Measurements from ENCODE around the gene CD200R1L. TPM values are rescaled to one million over a fixed set of nuclear protein-coding genes. Genes with fewer than 3 reads are reported as not detected.

The CD200R1L gene
- total and polyA plus RNA-seq, 7 donors = not detected

- no peak for DNase-seq
- no peak overlapping the region for H3K27ac ChIP-seq
- no peaks in the 10 kb centered on the region for H3K36me3 ChIP-seq
- no peaks in the 10 kb centered on the region for H3K9me3 ChIP-seq
- TF ChIP-seq POLR2AphosphoS5 (IDR thresholded peaks at IDR 0.05) (no peak), EP300 (IDR thresholded peaks at IDR 0.05) (no peak), POLR2A (IDR thresholded peaks at IDR 0.05) (no peak)
- TF ChIP-seq, protein P1, sequence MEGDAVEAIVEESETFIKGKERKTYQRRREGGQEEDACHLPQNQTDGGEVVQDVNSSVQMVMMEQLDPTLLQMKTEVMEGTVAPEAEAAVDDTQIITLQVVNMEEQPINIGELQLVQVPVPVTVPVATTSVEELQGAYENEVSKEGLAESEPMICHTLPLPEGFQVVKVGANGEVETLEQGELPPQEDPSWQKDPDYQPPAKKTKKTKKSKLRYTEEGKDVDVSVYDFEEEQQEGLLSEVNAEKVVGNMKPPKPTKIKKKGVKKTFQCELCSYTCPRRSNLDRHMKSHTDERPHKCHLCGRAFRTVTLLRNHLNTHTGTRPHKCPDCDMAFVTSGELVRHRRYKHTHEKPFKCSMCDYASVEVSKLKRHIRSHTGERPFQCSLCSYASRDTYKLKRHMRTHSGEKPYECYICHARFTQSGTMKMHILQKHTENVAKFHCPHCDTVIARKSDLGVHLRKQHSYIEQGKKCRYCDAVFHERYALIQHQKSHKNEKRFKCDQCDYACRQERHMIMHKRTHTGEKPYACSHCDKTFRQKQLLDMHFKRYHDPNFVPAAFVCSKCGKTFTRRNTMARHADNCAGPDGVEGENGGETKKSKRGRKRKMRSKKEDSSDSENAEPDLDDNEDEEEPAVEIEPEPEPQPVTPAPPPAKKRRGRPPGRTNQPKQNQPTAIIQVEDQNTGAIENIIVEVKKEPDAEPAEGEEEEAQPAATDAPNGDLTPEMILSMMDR (IDR thresholded peaks at IDR 0.05) = no peak
- no peak overlapping the region for H3K4me3 ChIP-seq
- H3K4me1 ChIP-seq = no peaks in the 10 kb centered on the region
- 71 to 79% methylated on average over 4 of the region's 4 CpGs for WGBS, 2 donors
- intact Hi-C loops (cut with DNase I) = no loop called here
- H3K27me3 ChIP-seq = no peaks in the 10 kb centered on the region
Measured at GRCh38 chr3:112884678-112885290, 38.1 kb upstream of the CD200R1L start.

- Histone ChIP-seq H3K27me3 (no peaks in the 10 kb centered on the region), H3K4me1 (no peaks in the 10 kb centered on the region), H3K9me3 (no peaks in the 10 kb centered on the region), H3K36me3 (no peaks in the 10 kb centered on the region), H3K4me3 (no peak overlapping the region), H3K27ac (no peak overlapping the region)
- DNase-seq = no peak
- intact Hi-C loops (cut with DNase I) = no loop called here
- WGBS, 2 donors = 67 to 81% methylated on average over 4 of the region's 4 CpGs
- TF ChIP-seq POLR2A (IDR thresholded peaks at IDR 0.05) (no peak), POLR2AphosphoS5 (IDR thresholded peaks at IDR 0.05) (no peak)
- TF ChIP-seq, protein P1 (IDR thresholded peaks at IDR 0.05) = no peak
Measured at GRCh38 chr3:112881891-112882290, 35.2 kb upstream of the CD200R1L start.

GRCh38 chr3:112875561-112875960 lies 28.9 kb upstream of the CD200R1L start:
- TF ChIP-seq, protein P1 (IDR thresholded peaks at IDR 0.05) = no peak
- TF ChIP-seq POLR2AphosphoS5 (IDR thresholded peaks at IDR 0.05) (no peak), POLR2A (IDR thresholded peaks at IDR 0.05) (no peak), EP300 (IDR thresholded peaks at IDR 0.05) (no peak)
- 89% methylated on average over 2 of the region's 2 CpGs for WGBS, 2 donors
- intact Hi-C loops (cut with DNase I) = no loop called here

DNA sequence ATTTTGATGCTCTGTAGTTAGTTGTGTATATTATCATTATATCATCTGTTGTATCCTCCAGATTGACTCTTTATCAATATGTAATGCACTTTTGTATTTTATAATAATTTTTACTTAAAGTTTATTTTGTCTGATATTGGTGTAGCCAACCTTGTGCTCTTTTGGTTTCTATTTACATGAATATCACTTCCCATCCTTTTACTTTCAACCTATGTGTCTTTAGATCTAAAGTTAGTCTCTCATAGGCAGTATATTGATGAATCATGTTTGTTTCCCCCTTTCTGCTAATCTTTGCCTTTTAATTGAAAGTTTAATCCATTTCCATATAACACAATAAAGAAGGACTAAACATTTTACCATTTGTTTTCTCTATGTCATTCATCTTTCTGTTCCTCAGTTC lies 28.1 kb upstream of the CD200R1L start:
- Histone ChIP-seq H3K4me1 (no peaks in the 10 kb centered on the region), H3K9me3 (peaks cover 0 to 8% (median 0%) of the 10 kb centered on the region in 4 donors), H3K27me3 (no peaks in the 10 kb centered on the region), H3K4me3 (no peak overlapping the region), H3K36me3 (no peaks in the 10 kb centered on the region), H3K27ac (no peak overlapping the region)
- intact Hi-C loops (cut with DNase I) = no loop called here
- TF ChIP-seq EP300 (IDR thresholded peaks at IDR 0.05) (no peak), POLR2AphosphoS5 (IDR thresholded peaks at IDR 0.05) (no peak), POLR2A (IDR thresholded peaks at IDR 0.05) (no peak)
- TF ChIP-seq, protein P1 (IDR thresholded peaks at IDR 0.05) = no peak
- no peak for DNase-seq

More at GRCh38 chr3:112875561-112875960, 28.9 kb upstream of the CD200R1L start:
- Histone ChIP-seq H3K4me1 (no peaks in the 10 kb centered on the region), H3K36me3 (no peaks in the 10 kb centered on the region), H3K9me3 (peaks cover 0 to 7% (median 0%) of the 10 kb centered on the region in 4 donors), H3K27ac (no peak overlapping the region), H3K4me3 (no peak overlapping the region), H3K27me3 (no peaks in the 10 kb centered on the region)
- no peak for DNase-seq

DNA sequence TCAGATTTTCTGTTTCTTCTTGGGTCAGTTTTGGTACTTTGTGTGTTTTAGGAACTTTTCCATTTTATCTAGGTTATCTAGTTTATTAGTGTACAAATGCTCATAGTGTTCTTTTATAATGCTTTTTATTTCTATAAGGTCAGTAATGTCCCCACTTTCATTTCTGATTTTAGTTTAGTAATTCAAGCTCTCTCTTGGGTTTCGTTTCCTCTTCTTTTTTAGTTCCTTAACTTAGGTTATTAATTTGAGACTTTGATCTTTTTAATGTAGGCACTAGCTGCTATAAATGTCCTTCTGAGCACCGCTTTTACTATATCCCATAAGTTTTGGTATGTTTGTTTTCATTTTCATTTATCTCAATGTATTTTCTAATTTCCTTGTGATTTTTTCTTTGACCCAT lies 27.0 kb upstream of the CD200R1L start:
- intact Hi-C loops (cut with DNase I) = no loop called here
- 47 to 55% methylated on average over 2 of the region's 2 CpGs for WGBS, 2 donors
- peaks cover 0 to 8% (median 0%) of the 10 kb centered on the region in 4 donors for H3K9me3 ChIP-seq
- DNase-seq = no peak
- H3K27me3 ChIP-seq = no peaks in the 10 kb centered on the region
- H3K4me3 ChIP-seq = no peak overlapping the region
- TF ChIP-seq, protein P1 (IDR thresholded peaks at IDR 0.05) = no peak
- TF ChIP-seq POLR2AphosphoS5 (IDR thresholded peaks at IDR 0.05) (no peak), POLR2A (IDR thresholded peaks at IDR 0.05) (no peak), EP300 (IDR thresholded peaks at IDR 0.05) (no peak)
- no peak overlapping the region for H3K27ac ChIP-seq
- no peaks in the 10 kb centered on the region for H3K4me1 ChIP-seq
- no peaks in the 10 kb centered on the region for H3K36me3 ChIP-seq

Measured in sigmoid colon (tissue), 7 donors.